Loucy (cell line): ENCODE data around the gene GRHL1.

ENCODE experiments used
- EZH2phosphoT487 ChIP-seq: fragments of 200-600 bp; IDR thresholded peaks from 2 replicates; pipeline ENCODE4 v1.6.1; 2018; ENCODE audit warnings: antibody characterized with exemption, mild to moderate bottlenecking, moderate library complexity, borderline replicate concordance
- TF ChIP-seq, protein P1 (sequence below): fragments of 200-600 bp; sonication (generic); conservative IDR thresholded peaks from 2 replicates; pipeline ENCODE4 v1.5.1; 2014; ENCODE audit warnings: mild to moderate bottlenecking, antibody characterized with exemption, low read length

- TF ChIP-seq, protein P1, sequence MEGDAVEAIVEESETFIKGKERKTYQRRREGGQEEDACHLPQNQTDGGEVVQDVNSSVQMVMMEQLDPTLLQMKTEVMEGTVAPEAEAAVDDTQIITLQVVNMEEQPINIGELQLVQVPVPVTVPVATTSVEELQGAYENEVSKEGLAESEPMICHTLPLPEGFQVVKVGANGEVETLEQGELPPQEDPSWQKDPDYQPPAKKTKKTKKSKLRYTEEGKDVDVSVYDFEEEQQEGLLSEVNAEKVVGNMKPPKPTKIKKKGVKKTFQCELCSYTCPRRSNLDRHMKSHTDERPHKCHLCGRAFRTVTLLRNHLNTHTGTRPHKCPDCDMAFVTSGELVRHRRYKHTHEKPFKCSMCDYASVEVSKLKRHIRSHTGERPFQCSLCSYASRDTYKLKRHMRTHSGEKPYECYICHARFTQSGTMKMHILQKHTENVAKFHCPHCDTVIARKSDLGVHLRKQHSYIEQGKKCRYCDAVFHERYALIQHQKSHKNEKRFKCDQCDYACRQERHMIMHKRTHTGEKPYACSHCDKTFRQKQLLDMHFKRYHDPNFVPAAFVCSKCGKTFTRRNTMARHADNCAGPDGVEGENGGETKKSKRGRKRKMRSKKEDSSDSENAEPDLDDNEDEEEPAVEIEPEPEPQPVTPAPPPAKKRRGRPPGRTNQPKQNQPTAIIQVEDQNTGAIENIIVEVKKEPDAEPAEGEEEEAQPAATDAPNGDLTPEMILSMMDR = no peak
- no peak for TF ChIP-seq EZH2phosphoT487
These were observed 11.7 kb upstream of the GRHL1 start for GRCh38 chr2:9939587-9940485.
